HCT116 (cell line): ENCODE measurements around the gene AP2S1. TPM values are rescaled to one million over a fixed set of nuclear protein-coding genes. Genes with fewer than 3 reads are reported as not detected.
A peak's percentile ranks its signal among the peaks of the same experiment; 100 is the strongest.

Experiments used
- ATAC-seq: fragments of 200-7000 bp; cut with Tn5 transposase; 2 replicates; pipeline ENCODE4 v1.9.1; 2020; ENCODE audit warnings: mild to moderate bottlenecking, moderate library complexity
- BruUV-seq: library from RNA; stranded (reverse); fragments of 400-500 nt; replicated peaks from 2 replicates; lab custom pipeline; 2021; lab: Mats Ljungman, UMichigan
- CTCF ChIA-PET: fragments of 300-600 bp; sonication (Branson Sonifier 250); formaldehyde crosslinking; loops from one replicate; lab custom pipeline; 2021; ENCODE audit warnings: antibody characterized with exemption; lab: Charles Lee
- POLR2A ChIA-PET: fragments of 300-600, 350-600 bp; sonication (Branson Sonifier 250); formaldehyde crosslinking; loops from one replicate; lab custom pipeline; 2021; ENCODE audit warnings: antibody characterized with exemption; lab: Charles Lee
- RAD21 ChIA-PET, 2 experiments: fragments of 300-600 bp; sonication (Branson Sonifier 250); formaldehyde crosslinking; loops; one replicate each; lab custom pipeline; 2023; ENCODE audit warnings: low total read pairs in 2 of 2; ENCODE audit not compliant: uncharacterized antibody in 2 of 2, unreplicated experiment in 2 of 2, low non-redundant PET in 1 of 2; lab: Charles Lee
- DNase-seq: peaks from one replicate; pipeline ENCODE4 v3.0.0-alpha.2; 2010; ENCODE audit warnings: low read depth, low spot score
- H2AFZ ChIP-seq: fragments of 200-600 bp; shearing (Covaris generic), sonication (generic); 2 replicates; pipeline ENCODE4 v1.6.1; 2017; ENCODE audit warnings: low read depth, mixed run types, mixed read lengths, antibody characterized with exemption, low read length; ENCODE audit not compliant: poor library complexity, severe bottlenecking
- H3K27ac ChIP-seq: 2 replicates; pipeline ENCODE4 v1.5.1; 2012; ENCODE audit warnings: low read depth, low read length
- H3K27me3 ChIP-seq: fragments of 200-600 bp; sonication (generic); 2 replicates; pipeline ENCODE4 v1.6.1; 2016; ENCODE audit warnings: mixed run types, low read length, mixed read lengths; ENCODE audit not compliant: insufficient read depth
- H3K36me3 ChIP-seq, 2 experiments: fragments of 200-500 bp in 1 of 2; fragments of 200-600 bp in 1 of 2; sonication (Bioruptor generic) in 1 of 2; sonication (generic) in 1 of 2; 2 replicates each; pipeline versions ENCODE4 v1.5.1 to v1.6.1; 2014 to 2016; ENCODE audit warnings: low read length in 2 of 2, inconsistent platforms in 1 of 2, mixed read lengths in 1 of 2, mixed run types in 1 of 2; ENCODE audit not compliant: insufficient read depth in 2 of 2, control insufficient read depth in 1 of 2
- H3K4me1 ChIP-seq, 2 experiments: fragments of 200-600 bp in 1 of 2; sonication (generic) in 1 of 2; 2 replicates each; pipeline versions ENCODE4 v1.5.1 to v1.6.1; 2012 to 2017; ENCODE audit warnings: low read length in 2 of 2, inconsistent platforms in 1 of 2, mild to moderate bottlenecking in 1 of 2, mixed read lengths in 1 of 2, mixed run types in 1 of 2, moderate library complexity in 1 of 2; ENCODE audit not compliant: insufficient read depth in 2 of 2, control insufficient read depth in 1 of 2
- H3K4me2 ChIP-seq: fragments of 200-600 bp; sonication (generic); 2 replicates; pipeline ENCODE4 v1.6.1; 2017; ENCODE audit warnings: mixed run types, low read length, mixed read lengths
- H3K4me3 ChIP-seq, 2 experiments: fragments of 200-600 bp in 1 of 2; sonication (generic) in 1 of 2; replicated peaks in 1 of 2; 2 replicates each; pipeline ENCODE4 v1.5.1; 2011 to 2016; ENCODE audit warnings: low read length in 2 of 2, control low read depth in 1 of 2, low read depth in 1 of 2, mild to moderate bottlenecking in 1 of 2, mixed read lengths in 1 of 2, mixed run types in 1 of 2
- H3K79me2 ChIP-seq: fragments of 200-600 bp; sonication (generic); 2 replicates; pipeline ENCODE4 v1.6.1; 2017; ENCODE audit warnings: mild to moderate bottlenecking, mixed run types, low read length, moderate library complexity, mixed read lengths; ENCODE audit not compliant: insufficient read depth
- H3K9ac ChIP-seq: fragments of 200-600 bp; sonication (generic); 2 replicates; pipeline ENCODE4 v1.6.1; 2016; ENCODE audit warnings: low read length, mixed read lengths
- H3K9me2 ChIP-seq: fragments of 200-600 bp; sonication (generic), shearing (Covaris generic); 2 replicates; pipeline ENCODE4 v1.6.1; 2017; ENCODE audit warnings: mixed run types, mild to moderate bottlenecking, moderate library complexity; ENCODE audit not compliant: insufficient read depth
- H3K9me3 ChIP-seq, 2 experiments: fragments of 200-500 bp in 1 of 2; fragments of 200-600 bp in 1 of 2; sonication (Bioruptor generic) in 1 of 2; sonication (generic) in 1 of 2; 2 replicates each; pipeline ENCODE4 v1.6.1; 2014 to 2017; ENCODE audit warnings: low read length in 2 of 2, mixed read lengths in 2 of 2, inconsistent platforms in 1 of 2, low read depth in 1 of 2, mild to moderate bottlenecking in 1 of 2, mixed run types in 1 of 2, moderate library complexity in 1 of 2; ENCODE audit not compliant: control insufficient read depth in 1 of 2, insufficient read depth in 1 of 2
- H4K20me1 ChIP-seq: fragments of 200-600 bp; sonication (generic), shearing (Covaris generic); 2 replicates; pipeline ENCODE4 v1.6.1; 2017; ENCODE audit warnings: mixed run types, mild to moderate bottlenecking, moderate library complexity; ENCODE audit not compliant: insufficient read depth
- EGR1 ChIP-seq: IDR thresholded peaks from 2 replicates; pipeline ENCODE4 v1.6.1; 2012; ENCODE audit warnings: low read depth
- ELF1 ChIP-seq: IDR thresholded peaks from 2 replicates; pipeline ENCODE4 v1.6.1; 2012; ENCODE audit warnings: low read depth, borderline replicate concordance
- EZH2phosphoT487 ChIP-seq: fragments of 200-600 bp; IDR thresholded peaks from 2 replicates; pipeline ENCODE4 v1.6.1; 2018; ENCODE audit warnings: antibody characterized with exemption, borderline replicate concordance
- FOSL1 ChIP-seq: IDR thresholded peaks from 2 replicates; pipeline ENCODE4 v1.6.1; 2012; ENCODE audit warnings: low read depth
- SP1 ChIP-seq: IDR thresholded peaks from 2 replicates; pipeline ENCODE4 v1.6.1; 2012; ENCODE audit warnings: low read depth
- SRF ChIP-seq: IDR thresholded peaks from 2 replicates; pipeline ENCODE4 v1.6.1; 2012; ENCODE audit warnings: low read depth
- ZFX ChIP-seq: fragments of 450-650 bp; IDR thresholded peaks from 2 replicates; pipeline ENCODE4 v1.6.1; 2017
- intact Hi-C: fragments of 100-400 bp; cut with micrococcal nuclease; formaldehyde crosslinking; loops from 2 replicates; pipeline ENCODE4 v1.10.0; 2022
- total RNA-seq: library from RNA; stranded (reverse); gene quantifications from one replicate; pipeline ENCODE4 v1.2.1, GENCODE V29; 2021; ENCODE audit not compliant: unreplicated experiment
- TF ChIP-seq, protein P1 (sequence below), 3 experiments: fragments of 200-600 bp in 1 of 3; sonication (generic) in 1 of 3; IDR thresholded peaks in 2 of 3; conservative IDR thresholded peaks in 1 of 3; 2 replicates each; pipeline ENCODE4 v1.5.1; 2012 to 2017; ENCODE audit warnings: low read depth in 2 of 3, low read length in 2 of 3, antibody characterized with exemption in 1 of 3, borderline replicate concordance in 1 of 3, control low read depth in 1 of 3, mild to moderate bottlenecking in 1 of 3, mixed read lengths in 1 of 3, mixed run types in 1 of 3, moderate library complexity in 1 of 3; ENCODE audit not compliant: insufficient read depth in 1 of 3

The AP2S1 gene
- total RNA-seq, 1 experiment from 2014 or later: 296 TPM

DNA sequence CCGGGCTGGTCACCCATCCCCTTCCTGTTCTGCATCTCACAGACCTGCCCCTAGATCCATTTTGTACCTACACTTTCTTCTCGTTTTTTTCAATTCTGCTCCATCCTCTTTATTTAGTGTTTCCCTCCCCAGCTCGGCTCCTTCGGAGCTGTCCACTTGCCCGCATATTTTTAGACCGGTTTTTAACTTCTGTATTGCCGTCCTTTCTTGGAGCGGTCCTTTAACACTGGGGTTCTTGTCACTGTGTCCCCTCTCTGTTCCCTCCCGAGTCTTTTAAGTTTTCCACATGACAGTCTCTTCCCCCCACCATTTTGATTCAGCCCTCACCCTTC is 11.8 kb upstream of the AP2S1 start (continued):
- TF ChIP-seq, protein P1, sequence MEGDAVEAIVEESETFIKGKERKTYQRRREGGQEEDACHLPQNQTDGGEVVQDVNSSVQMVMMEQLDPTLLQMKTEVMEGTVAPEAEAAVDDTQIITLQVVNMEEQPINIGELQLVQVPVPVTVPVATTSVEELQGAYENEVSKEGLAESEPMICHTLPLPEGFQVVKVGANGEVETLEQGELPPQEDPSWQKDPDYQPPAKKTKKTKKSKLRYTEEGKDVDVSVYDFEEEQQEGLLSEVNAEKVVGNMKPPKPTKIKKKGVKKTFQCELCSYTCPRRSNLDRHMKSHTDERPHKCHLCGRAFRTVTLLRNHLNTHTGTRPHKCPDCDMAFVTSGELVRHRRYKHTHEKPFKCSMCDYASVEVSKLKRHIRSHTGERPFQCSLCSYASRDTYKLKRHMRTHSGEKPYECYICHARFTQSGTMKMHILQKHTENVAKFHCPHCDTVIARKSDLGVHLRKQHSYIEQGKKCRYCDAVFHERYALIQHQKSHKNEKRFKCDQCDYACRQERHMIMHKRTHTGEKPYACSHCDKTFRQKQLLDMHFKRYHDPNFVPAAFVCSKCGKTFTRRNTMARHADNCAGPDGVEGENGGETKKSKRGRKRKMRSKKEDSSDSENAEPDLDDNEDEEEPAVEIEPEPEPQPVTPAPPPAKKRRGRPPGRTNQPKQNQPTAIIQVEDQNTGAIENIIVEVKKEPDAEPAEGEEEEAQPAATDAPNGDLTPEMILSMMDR (IDR thresholded peaks at IDR 0.05 in 2 of 3, conservative IDR thresholded peaks at IDR 0.05 in 1 of 3; ENCODE audit: borderline replicate concordance in 1 of 3, insufficient read depth in 1 of 3, low read depth in 2 of 3, low read length in 2 of 3): no peak
- no peak for TF ChIP-seq EZH2phosphoT487

DNA sequence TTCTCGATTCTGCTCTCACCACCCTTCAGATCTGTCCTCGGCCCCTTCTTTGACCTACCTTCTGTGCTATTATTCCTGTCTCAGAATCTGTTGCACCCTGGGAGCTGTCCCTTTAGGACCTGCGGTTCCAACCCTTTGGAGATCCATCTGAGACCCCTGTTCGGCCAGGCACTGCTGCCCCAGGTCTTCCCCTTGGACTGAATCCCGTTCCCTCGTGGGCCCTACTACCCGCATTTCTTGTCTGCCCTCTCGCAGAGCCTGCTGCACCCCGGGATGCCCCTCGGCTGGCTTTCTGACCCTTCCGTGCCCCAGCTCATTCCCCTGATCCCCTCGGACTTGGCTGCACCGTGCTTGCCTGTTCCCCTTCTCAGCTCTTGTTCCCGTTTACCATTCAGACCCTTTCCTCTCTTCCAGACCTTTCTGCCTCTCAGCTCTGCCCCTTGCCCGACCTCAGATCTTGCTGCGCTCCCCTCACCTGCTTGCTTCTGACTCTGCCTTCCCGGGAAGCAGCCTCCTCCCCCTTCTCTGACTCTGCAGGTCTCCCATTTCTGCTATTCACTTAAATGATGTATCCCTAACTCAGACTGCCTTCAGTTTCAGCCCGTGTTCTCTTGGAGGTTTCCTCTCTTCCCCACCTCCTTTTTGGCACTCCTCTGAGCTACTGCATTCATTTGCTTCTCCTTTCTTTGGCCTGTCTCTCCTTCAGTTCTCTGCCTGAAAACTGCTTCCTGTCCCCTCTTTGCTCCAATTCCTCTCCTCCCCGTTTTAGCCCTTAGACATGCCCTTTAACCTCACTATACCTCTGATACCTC is 11.3 kb upstream of the AP2S1 start:
- ATAC-seq: no peak
- H3K4me1 ChIP-seq: peaks cover 43 to 59% of the 10 kb centered on the region in 2 experiments
- intact Hi-C loops: loop anchor here (10.0 kb wide), 1 partner anchor 263 kb away; no protein-coding TSS in a partner anchor
- peak overlapping the region; percentile 74 to 83 for H3K4me3 ChIP-seq
- no peaks in the 10 kb centered on the region; the same call in 1 of the 2 replicates for H4K20me1 ChIP-seq
- TSS peak; percentile 34 for BruUV-seq
- no peaks in the 10 kb centered on the region for H3K36me3 ChIP-seq
- peak overlapping the region; percentile 75 for H3K9ac ChIP-seq
- RAD21 ChIA-PET: interaction anchor here in 1 of 2 experiments (0.6 kb wide), 1 partner anchor 26 kb away, joined by 5 read pairs; no protein-coding TSS in a partner anchor
- POLR2A ChIA-PET: no interaction called here
- TF ChIP-seq SP1: no peak
- no peak for TF ChIP-seq FOSL1
- no peak for TF ChIP-seq ELF1
- no peak for TF ChIP-seq SRF
- TF ChIP-seq, protein P1 (IDR thresholded peaks at IDR 0.05 in 2 of 3, conservative IDR thresholded peaks at IDR 0.05 in 1 of 3; ENCODE audit: borderline replicate concordance in 1 of 3, insufficient read depth in 1 of 3, low read depth in 2 of 3, low read length in 2 of 3): no peak
- TF ChIP-seq ZFX: no peak
- no peak for TF ChIP-seq EGR1
- TF ChIP-seq, all 23 proteins: peak for 0
- H3K4me2 ChIP-seq: peak overlapping the region; percentile 87
- no peaks in the 10 kb centered on the region for H3K27me3 ChIP-seq
- CTCF ChIA-PET: interaction anchor here (1.0 kb wide), 1 partner anchor 62 kb away, joined by 3 read pairs; no protein-coding TSS in a partner anchor
- no peak overlapping the region for H2AFZ ChIP-seq
- no peaks in the 10 kb centered on the region for H3K9me3 ChIP-seq
- H3K27ac ChIP-seq: peak overlapping the region; percentile 60
- peaks cover 57% of the 10 kb centered on the region for H3K79me2 ChIP-seq
- no peak for DNase-seq
- H3K9me2 ChIP-seq: no peaks in the 10 kb centered on the region
